ENCODE results near the gene LAMTOR1. TPM values are rescaled to one million over a fixed set of nuclear protein-coding genes. Genes with fewer than 3 reads are reported as not detected.
"Not testable (repeated sequence)": the region's sequence is repeated elsewhere in the genome, so short reads cannot be mapped to it uniquely, and the experiment has no call there.

Gene LAMTOR1
- total RNA-seq, 1 donor, result 99.0 TPM

- TF ChIP-seq CTCF (IDR thresholded peaks at IDR 0.05; ENCODE audit: insufficient read depth, low read length), result no peak
- no peak for DNase-seq (ENCODE audit: low read depth)
- no peak overlapping the region for H3K4me3 ChIP-seq (ENCODE audit: low read depth, low read length)
Measured at GRCh38 chr11:72140661-72141060, 37.6 kb upstream of the LAMTOR1 start.

- no peak for DNase-seq (ENCODE audit: low read depth)
- no peak for TF ChIP-seq CTCF (IDR thresholded peaks at IDR 0.05; ENCODE audit: insufficient read depth, low read length)
- H3K4me3 ChIP-seq (ENCODE audit: low read depth, low read length), result no peak overlapping the region
Measured at GRCh38 chr11:72139500-72139899, 36.4 kb upstream of the LAMTOR1 start.

DNA sequence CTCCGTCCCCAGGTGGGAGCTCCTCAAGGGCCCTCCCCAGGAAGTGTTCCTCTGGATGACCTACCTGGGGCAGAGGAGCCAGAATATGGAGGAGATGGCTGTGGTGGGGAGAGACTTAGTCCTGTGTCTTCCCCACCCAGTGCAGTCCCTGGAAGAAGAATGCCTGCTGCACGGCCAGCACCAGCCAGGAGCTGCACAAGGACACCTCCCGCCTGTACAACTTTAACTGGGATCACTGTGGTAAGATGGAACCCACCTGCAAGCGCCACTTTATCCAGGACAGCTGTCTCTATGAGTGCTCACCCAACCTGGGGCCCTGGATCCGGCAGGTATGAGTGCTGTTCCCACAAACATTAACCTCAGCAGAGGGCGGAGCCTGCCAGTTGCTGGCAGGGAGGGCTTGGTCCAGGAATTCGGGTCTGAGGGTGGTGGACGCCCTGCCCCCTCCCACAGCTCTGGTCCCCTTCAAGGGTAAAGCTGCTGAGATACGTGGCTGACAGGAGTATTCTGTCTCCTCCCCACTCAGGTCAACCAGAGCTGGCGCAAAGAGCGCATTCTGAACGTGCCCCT lies 35.8 kb upstream of the LAMTOR1 start:
- TF ChIP-seq CTCF (IDR thresholded peaks at IDR 0.05; ENCODE audit: insufficient read depth, low read length), result no peak
- no peak for DNase-seq (ENCODE audit: low read depth)

DNA sequence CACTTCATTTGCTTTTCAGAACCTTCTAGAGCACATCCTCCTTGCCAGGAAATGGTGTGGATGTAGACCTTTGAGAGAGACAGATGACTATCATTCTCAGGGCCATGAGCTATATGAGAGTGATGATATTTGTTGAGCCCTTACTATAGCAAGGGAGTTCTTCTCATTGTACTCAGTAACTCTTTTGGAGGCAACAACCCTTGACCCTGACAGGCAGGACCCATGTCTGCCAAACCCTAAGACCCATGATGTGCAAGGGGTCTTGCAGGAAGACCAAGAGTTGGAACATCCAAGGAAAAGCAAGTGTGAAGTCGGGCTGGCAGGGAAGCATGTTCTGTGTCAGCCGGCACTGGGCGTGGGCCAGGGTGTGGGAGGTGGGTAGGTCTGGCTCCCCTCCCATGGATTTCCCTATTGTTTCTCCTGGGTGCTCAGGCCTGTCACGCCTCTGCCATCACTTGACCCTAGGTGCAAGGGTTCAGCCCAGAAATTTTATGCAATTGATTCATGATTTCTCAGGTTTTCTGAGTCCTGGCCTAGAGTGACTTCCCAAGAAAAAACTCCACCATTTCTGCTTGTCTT lies 33.7 kb upstream of the LAMTOR1 start:
- TF ChIP-seq CTCF (IDR thresholded peaks at IDR 0.05; ENCODE audit: insufficient read depth, low read length), result no peak
- no peak for DNase-seq (ENCODE audit: low read depth)
- H3K4me3 ChIP-seq (ENCODE audit: low read depth, low read length), result no peak overlapping the region

More for the DNA sequence above, 35.8 kb upstream of the LAMTOR1 start:
- no peak overlapping the region for H3K4me3 ChIP-seq (ENCODE audit: low read depth, low read length)

- H3K4me3 ChIP-seq (ENCODE audit: low read depth, low read length), result no peak overlapping the region
- TF ChIP-seq CTCF (IDR thresholded peaks at IDR 0.05; ENCODE audit: insufficient read depth, low read length), result no peak
- no peak for DNase-seq (ENCODE audit: low read depth)
Measured at GRCh38 chr11:72135891-72136683, 33.0 kb upstream of the LAMTOR1 start.

- not testable (repeated sequence) for DNase-seq (ENCODE audit: low read depth); H3K4me3 ChIP-seq (ENCODE audit: low read depth, low read length)
Measured at GRCh38 chr11:72135473-72135872, 32.4 kb upstream of the LAMTOR1 start, which contains the start of gene FOLR3. TSS of gene FOLR3 (plus strand) at chr11:72135725. CDS start at chr11:72135953, 228 bp downstream.

DNA sequence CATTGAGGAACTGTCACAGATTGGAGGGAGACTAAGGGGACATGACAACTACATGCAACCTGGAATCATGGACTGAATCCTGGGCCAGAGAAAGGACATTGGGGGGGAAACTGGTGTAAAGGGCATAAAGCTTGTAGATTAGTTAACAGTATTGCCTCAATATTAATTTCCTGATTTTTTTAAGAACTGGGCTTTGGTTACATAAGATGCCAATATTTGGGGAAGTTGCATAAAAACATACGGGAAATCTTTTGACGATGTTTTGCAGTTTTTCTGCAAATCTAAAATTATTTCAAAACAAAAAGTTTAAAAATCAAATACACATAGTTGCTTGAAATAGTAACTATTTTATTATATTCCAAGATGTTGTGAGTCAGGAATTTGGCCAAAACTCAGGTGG lies 29.5 kb upstream of the LAMTOR1 start:
- DNase-seq (ENCODE audit: low read depth), result no peak
- H3K4me3 ChIP-seq (ENCODE audit: low read depth, low read length), result no peak overlapping the region
- TF ChIP-seq CTCF (IDR thresholded peaks at IDR 0.05; ENCODE audit: insufficient read depth, low read length), result no peak

Data from fibroblast of the aortic adventitia (primary cell).